ENCODE results near the gene NOL6.

DNA sequence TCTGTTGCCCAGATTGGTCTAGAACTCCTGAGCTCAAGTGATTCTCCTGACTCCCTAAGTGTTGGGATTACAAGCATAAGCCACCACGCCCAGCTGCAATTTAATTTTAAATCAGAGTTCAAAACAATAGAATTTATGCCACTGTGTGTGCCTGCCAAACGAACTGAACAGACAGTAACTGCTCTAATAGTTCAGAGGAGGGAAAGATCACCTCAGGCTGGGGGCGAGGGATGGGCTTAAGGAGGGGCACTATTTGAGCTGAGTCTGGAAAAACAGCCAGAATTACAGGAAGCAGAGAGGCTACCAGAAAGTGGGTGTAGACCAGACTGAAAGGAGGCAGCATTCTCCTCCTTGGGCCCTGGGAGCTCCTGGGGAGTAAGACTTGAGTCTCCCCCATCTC is 12.2 kb downstream of the NOL6 start:
- no peak for TF ChIP-seq SP1 (CRISPR knock-in tag; conservative IDR thresholded peaks at IDR 0.05)
- TF ChIP-seq, protein P1, sequence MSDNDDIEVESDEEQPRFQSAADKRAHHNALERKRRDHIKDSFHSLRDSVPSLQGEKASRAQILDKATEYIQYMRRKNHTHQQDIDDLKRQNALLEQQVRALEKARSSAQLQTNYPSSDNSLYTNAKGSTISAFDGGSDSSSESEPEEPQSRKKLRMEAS (CRISPR knock-in tag; IDR thresholded peaks at IDR 0.05): no peak
- TF ChIP-seq NR3C1 (CRISPR knock-in tag; conservative IDR thresholded peaks at IDR 0.05; ENCODE audit: low read depth): no peak
- no peak for TF ChIP-seq IRF2 (CRISPR knock-in tag; IDR thresholded peaks at IDR 0.05; ENCODE audit: borderline replicate concordance, low read depth)
- TF ChIP-seq, protein P2, sequence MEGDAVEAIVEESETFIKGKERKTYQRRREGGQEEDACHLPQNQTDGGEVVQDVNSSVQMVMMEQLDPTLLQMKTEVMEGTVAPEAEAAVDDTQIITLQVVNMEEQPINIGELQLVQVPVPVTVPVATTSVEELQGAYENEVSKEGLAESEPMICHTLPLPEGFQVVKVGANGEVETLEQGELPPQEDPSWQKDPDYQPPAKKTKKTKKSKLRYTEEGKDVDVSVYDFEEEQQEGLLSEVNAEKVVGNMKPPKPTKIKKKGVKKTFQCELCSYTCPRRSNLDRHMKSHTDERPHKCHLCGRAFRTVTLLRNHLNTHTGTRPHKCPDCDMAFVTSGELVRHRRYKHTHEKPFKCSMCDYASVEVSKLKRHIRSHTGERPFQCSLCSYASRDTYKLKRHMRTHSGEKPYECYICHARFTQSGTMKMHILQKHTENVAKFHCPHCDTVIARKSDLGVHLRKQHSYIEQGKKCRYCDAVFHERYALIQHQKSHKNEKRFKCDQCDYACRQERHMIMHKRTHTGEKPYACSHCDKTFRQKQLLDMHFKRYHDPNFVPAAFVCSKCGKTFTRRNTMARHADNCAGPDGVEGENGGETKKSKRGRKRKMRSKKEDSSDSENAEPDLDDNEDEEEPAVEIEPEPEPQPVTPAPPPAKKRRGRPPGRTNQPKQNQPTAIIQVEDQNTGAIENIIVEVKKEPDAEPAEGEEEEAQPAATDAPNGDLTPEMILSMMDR (IDR thresholded peaks at IDR 0.05): no peak
- TF ChIP-seq, protein P3, sequence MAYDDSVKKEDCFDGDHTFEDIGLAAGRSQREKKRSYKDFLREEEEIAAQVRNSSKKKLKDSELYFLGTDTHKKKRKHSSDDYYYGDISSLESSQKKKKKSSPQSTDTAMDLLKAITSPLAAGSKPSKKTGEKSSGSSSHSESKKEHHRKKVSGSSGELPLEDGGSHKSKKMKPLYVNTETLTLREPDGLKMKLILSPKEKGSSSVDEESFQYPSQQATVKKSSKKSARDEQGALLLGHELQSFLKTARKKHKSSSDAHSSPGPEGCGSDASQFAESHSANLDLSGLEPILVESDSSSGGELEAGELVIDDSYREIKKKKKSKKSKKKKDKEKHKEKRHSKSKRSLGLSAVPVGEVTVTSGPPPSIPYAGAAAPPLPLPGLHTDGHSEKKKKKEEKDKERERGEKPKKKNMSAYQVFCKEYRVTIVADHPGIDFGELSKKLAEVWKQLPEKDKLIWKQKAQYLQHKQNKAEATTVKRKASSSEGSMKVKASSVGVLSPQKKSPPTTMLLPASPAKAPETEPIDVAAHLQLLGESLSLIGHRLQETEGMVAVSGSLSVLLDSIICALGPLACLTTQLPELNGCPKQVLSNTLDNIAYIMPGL (CRISPR knock-in tag; IDR thresholded peaks at IDR 0.05): no peak
- no peak for TF ChIP-seq SMAD4 (CRISPR knock-in tag; IDR thresholded peaks at IDR 0.05)
- TF ChIP-seq TEAD1 (CRISPR knock-in tag; IDR thresholded peaks at IDR 0.05): no peak
- TF ChIP-seq, protein P4, sequence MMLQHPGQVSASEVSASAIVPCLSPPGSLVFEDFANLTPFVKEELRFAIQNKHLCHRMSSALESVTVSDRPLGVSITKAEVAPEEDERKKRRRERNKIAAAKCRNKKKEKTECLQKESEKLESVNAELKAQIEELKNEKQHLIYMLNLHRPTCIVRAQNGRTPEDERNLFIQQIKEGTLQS (CRISPR knock-in tag; conservative IDR thresholded peaks at IDR 0.05): no peak
- TF ChIP-seq TP53 (CRISPR knock-in tag; IDR thresholded peaks at IDR 0.05): no peak

All from WTC11 (cell line).